Right cardiac atrium (tissue), 5 donors: ENCODE measurements around the gene C3orf20. TPM values are rescaled to one million over a fixed set of nuclear protein-coding genes. Genes with fewer than 3 reads are reported as not detected.
A peak's percentile ranks its signal among the peaks of the same experiment; 100 is the strongest.

Experiments used
- ATAC-seq, 2 donors: fragments of 200-7000 bp; cut with Tn5 transposase; one replicate each; pipeline versions ENCODE4 v1.8.0 to v1.9.1; 2020; ENCODE audit warnings: moderate library complexity in 2 of 2, mild to moderate bottlenecking in 1 of 2
- DNase-seq, 3 donors: peaks; one replicate each; pipeline ENCODE4 v3.0.0-alpha.2; 2020
- H3K27ac ChIP-seq: one replicate; pipeline ENCODE4 v1.5.1; 2013; ENCODE audit warnings: mild to moderate bottlenecking, low read length, control low read depth, moderate library complexity
- H3K27me3 ChIP-seq: one replicate; pipeline ENCODE4 v1.6.1; 2013; ENCODE audit not compliant: control insufficient read depth, insufficient read depth
- H3K4me1 ChIP-seq: one replicate; pipeline ENCODE4 v1.6.1; 2013; ENCODE audit warnings: low read length; ENCODE audit not compliant: control insufficient read depth, insufficient read depth
- H3K4me3 ChIP-seq: one replicate; pipeline ENCODE4 v1.5.1; 2013; ENCODE audit warnings: low read length, control low read depth
- H3K9me3 ChIP-seq: one replicate; pipeline ENCODE4 v1.6.1; 2013; ENCODE audit warnings: low read length; ENCODE audit not compliant: control insufficient read depth
- WGBS: extraction: QIAGEN DNeasy Blood & Tissue Kit; methylation state at CpG from one replicate; pipeline ENCODE4 v1.1.7; 2013; 5-methylcytosine and 5-hydroxymethylcytosine counted together
- intact Hi-C, 4 donors: fragments of 100-400 bp; cut with DNase I; formaldehyde crosslinking; loops; one replicate each; pipeline versions ENCODE4 v1.11.0 to v1.14.0; 2022 to 2023
- polyA plus RNA-seq: library from polyadenylated mRNA; stranded (reverse); fragments of 200-250 nt; gene quantifications from one replicate; pipeline ENCODE4 v1.2.3, GENCODE V29; 2013
- total RNA-seq, 4 donors: library from RNA; stranded (reverse); fragmentation: NEBNext Ultra II Directional; extraction: Animal tissue kit (Norgen Biotek cat#: 25700); gene quantifications; one replicate each; pipeline ENCODE4 v1.2.1, GENCODE V29; 2021
- donor health status: healthy with polysubstance abuse.
- donor health status: DM: no; HTN: yes; CAD: no.
- donor health status: DM: no; HTN: no; CAD: no.
- donor health status: DM: no; HTN: yes; CAD: no; lungs with severe emphysema.
- donor health status: DM: yes; HTN: yes; CAD: no.

C3orf20 gene
- total and polyA plus RNA-seq, 5 donors: 0.02 to 0.11 TPM; not detected in 3

DNA sequence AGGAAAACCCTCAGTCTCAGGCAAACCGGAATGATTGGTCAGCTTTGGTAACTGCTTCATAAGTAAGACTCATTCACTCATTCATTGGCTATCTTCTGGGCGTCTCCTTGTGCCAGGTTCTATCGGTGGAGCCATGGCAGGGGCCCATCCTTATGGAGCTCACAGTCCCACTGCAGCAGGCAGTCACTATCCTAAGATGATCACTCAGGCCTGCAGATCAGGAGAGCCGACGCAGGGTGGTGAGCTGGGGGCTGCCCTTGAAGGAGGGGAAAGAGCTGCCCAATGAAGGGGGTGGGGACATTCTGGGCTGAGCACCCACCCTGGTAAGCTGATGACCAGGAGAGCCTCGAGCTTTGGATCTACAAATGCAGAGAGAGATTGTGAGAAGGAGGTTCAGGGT is 123.3 kb downstream of the C3orf20 start:
- DNase-seq (no peak), ATAC-seq (no peak)
- Histone ChIP-seq H3K4me1 (peaks cover 3% of the 10 kb centered on the region), H3K27ac (no peak overlapping the region), H3K27me3 (no peaks in the 10 kb centered on the region), H3K4me3 (no peak overlapping the region), H3K9me3 (no peaks in the 10 kb centered on the region)
- WGBS: 88% methylated on average over 6 of the region's 6 CpGs
- intact Hi-C loops: no loop called here

DNA sequence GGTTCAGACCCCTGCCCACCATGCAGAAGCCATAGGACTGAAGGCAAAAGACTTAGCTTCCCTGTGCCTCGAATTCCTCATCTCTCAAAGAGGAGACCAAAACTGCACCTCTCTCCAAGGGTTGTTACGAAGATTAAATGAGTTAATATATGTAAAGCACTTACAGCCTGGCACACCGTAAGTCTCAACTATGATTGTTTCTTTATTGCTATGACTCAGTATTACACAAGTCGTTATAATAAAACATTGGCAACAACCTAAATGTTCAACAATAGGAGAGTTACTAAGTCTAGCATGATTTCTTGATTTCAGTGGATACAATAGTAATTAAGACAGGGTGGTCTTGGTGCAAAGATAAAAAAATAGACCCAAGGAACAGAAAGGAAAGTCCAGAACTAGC is 124.2 kb downstream of the C3orf20 start:
- DNase-seq (no peak), ATAC-seq (no peak)
- Histone ChIP-seq H3K27me3 (no peaks in the 10 kb centered on the region), H3K4me3 (no peak overlapping the region), H3K9me3 (no peaks in the 10 kb centered on the region), H3K27ac (no peak overlapping the region), H3K4me1 (no peaks in the 10 kb centered on the region)
- intact Hi-C loops: no loop called here
- WGBS: 83% methylated on average over 4 of the region's 4 CpGs

DNA sequence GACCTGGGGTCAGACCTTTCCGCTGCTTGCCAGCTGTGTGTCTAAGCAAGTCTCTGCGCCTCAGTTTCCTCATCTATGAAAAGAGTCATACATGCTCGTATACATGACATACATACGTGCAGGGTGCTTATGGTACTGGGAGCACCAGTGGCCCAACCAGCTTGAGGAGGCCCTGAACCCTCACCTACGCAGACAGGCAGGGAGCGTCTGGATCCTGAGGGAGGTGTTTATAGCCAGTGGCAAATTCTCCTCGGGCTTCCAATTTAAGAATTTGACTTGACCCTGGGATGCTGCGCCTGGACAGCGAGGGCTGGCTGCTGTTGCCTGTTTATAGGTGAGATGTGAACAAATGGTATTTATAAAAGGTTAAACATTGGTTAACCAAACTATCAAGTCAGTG is 126.1 kb downstream of the C3orf20 start:
- WGBS: 93% methylated on average over 9 of the region's 9 CpGs

DNA sequence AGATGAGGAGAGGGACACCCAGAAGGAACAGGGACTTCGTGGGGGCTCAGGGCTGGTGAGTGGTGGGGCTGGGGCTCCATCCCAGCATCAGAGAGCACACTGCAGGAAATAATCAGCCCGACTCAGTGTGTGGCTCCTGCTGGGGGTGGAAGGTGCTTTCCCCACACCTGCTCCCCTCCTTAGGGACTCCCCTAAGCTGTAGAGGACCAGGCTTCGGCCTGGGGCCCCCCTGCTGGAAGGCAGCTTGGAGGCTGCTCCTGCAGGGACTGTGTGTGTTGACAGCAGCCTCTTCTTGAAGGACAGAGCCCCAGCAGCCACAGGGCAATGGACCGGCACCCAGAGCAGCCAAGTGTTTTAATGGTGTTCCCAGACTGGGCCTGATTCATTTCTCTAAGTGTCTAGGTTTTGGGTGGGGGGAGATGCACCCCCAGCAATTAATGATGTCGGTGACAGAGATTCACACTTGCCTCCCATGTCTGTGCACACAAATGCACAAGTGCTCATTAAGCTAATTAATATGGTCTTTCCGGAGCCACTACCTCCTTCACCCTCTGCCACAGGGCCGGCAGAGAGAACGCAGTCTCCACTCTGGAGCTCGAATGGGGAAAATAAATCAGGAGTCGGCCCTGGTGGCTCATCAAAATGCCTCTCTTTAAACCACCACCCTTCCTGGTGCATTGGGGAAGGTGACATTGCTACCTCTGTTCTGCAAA is 126.9 kb downstream of the C3orf20 start:
- intact Hi-C loops: no loop called here
- WGBS: 77% methylated on average over 10 of the region's 10 CpGs
- Histone ChIP-seq H3K9me3 (no peaks in the 10 kb centered on the region), H3K4me1 (peaks cover 3% of the 10 kb centered on the region), H3K27me3 (no peaks in the 10 kb centered on the region), H3K27ac (no peak overlapping the region), H3K4me3 (no peak overlapping the region)
- no peak for ATAC-seq
- peak in 1 of 3 donors; percentile 16 for DNase-seq

More for the DNA sequence above, 126.1 kb downstream of the C3orf20 start:
- DNase-seq (no peak), ATAC-seq (no peak)
- intact Hi-C loops: no loop called here
- Histone ChIP-seq H3K4me1 (peaks cover 3% of the 10 kb centered on the region), H3K27ac (no peak overlapping the region), H3K9me3 (no peaks in the 10 kb centered on the region), H3K4me3 (no peak overlapping the region), H3K27me3 (no peaks in the 10 kb centered on the region)

DNA sequence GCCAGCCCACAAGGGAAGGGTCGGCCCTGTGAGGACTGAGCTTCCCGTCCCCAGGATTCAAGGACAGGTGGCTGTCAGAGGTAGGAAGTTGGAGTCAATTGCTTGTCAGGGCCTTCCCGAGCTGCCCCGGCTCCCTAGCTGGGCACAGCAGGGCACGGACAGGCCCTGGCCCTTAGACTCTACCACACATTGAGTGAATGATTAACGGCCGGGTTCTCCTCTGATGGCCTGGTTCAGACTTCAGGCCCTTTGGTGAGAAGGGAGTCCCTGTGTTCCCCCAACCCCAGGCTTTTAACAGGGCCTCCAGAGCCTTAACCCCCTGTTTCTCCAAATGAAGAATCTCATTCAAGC is 127.4 kb downstream of the C3orf20 start:
- 84% methylated on average over 7 of the region's 7 CpGs for WGBS
- Histone ChIP-seq H3K27ac (no peak overlapping the region), H3K4me1 (peaks cover 3% of the 10 kb centered on the region), H3K9me3 (no peaks in the 10 kb centered on the region), H3K4me3 (no peak overlapping the region), H3K27me3 (no peaks in the 10 kb centered on the region)
- no peak for ATAC-seq
- intact Hi-C loops: no loop called here
- no peak for DNase-seq

DNA sequence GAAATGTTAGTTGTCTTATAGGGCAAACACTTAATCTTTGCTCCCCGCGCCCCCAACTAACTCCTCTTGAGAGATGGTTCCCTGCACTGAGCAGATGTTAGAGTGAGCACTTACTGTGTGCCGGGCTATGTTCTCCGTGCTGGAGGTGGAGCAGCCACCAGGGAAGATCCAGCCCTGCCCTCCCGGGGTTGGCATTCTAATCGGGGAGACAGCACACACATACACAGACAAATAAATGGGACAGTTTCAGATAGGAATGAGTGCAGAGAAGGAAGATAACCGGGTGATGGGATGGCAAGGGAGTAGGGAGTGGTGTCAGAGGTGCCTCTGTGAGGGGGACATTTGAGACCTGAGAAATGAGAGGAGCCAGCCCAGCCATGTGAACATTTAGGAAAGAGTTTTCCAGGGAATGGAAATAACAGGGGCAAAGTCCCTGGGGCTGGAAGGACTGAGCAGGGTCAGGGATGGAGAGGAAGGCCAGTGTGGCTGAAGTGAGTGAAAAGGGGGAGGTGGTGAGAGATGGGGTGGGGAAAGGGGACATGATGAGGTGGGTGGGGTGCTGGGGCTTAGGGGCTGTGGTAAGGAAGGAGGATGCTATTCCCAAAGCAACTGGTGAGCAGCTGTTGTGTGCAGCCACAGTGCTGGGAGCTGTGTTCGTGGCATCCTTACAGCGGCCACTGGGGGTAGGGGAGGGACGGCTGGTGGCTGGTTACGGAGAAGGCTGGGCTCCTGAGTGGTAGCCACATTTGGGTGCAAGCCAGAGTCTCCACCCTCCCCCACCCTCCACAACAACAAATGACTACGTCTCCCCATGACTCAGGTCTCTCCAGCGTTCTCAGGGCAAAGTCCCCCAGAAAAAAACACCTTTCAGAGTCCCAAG is 128.4 kb downstream of the C3orf20 start:
- Histone ChIP-seq H3K4me3 (no peak overlapping the region), H3K27me3 (no peaks in the 10 kb centered on the region), H3K4me1 (peaks cover 3% of the 10 kb centered on the region), H3K27ac (peak overlapping the region; percentile 40), H3K9me3 (no peaks in the 10 kb centered on the region)
- 55% methylated on average over 13 of the region's 13 CpGs for WGBS
- intact Hi-C loops: no loop called here
- peak in 2 of 3 donors; percentile 64 to 65 for DNase-seq
- peak; percentile 51 to 78 for ATAC-seq

DNA sequence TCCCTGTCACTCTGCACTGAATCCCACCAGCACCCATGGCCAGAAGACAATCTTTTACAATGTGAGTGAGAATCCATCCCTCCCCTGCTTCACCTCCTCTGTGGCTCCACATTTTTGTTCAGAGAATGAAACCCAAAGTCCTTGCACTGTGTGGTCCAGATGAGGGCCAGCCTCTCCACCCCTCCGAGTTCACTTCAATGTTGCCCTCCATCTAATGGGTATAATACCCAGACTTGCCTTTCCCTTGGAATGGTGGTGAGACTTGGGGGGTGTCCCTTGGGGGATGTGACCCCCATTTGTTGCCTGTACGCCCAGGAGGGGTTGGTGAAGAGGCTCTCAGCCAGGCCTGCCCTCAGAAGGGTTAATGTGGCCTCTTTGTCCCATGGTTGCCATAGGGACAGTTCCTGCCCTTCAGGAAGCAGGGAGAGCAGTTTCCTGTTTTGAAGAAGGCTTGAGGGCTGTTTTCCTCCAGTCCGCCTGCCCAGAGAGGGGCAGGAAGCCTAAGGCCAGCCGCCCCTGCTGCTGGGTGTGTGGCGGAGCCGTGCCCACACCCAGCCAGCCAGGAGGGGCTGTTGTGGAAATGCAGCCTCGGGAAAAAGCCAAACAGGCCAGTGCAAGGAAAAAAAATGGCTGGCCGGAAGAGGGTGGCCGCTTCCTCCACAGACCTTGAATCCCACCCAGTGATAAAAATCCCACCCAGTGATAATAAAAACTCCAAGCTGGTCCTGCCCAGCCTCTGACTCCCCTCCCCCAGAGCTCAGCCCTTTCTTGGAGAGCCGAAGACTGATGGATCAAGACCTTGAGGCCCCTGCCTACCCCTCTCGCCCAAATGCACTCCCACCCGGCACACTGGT is 129.3 kb downstream of the C3orf20 start:
- Histone ChIP-seq H3K27me3 (no peaks in the 10 kb centered on the region), H3K9me3 (no peaks in the 10 kb centered on the region), H3K27ac (peak overlapping the region; percentile 65), H3K4me1 (peaks cover 3% of the 10 kb centered on the region), H3K4me3 (no peak overlapping the region)
- 53% methylated on average over 12 of the region's 12 CpGs for WGBS
- DNase-seq: peak; percentile 69 to 79 (median 78)
- intact Hi-C loops: no loop called here
- ATAC-seq: peak; percentile 84 to 95

DNA sequence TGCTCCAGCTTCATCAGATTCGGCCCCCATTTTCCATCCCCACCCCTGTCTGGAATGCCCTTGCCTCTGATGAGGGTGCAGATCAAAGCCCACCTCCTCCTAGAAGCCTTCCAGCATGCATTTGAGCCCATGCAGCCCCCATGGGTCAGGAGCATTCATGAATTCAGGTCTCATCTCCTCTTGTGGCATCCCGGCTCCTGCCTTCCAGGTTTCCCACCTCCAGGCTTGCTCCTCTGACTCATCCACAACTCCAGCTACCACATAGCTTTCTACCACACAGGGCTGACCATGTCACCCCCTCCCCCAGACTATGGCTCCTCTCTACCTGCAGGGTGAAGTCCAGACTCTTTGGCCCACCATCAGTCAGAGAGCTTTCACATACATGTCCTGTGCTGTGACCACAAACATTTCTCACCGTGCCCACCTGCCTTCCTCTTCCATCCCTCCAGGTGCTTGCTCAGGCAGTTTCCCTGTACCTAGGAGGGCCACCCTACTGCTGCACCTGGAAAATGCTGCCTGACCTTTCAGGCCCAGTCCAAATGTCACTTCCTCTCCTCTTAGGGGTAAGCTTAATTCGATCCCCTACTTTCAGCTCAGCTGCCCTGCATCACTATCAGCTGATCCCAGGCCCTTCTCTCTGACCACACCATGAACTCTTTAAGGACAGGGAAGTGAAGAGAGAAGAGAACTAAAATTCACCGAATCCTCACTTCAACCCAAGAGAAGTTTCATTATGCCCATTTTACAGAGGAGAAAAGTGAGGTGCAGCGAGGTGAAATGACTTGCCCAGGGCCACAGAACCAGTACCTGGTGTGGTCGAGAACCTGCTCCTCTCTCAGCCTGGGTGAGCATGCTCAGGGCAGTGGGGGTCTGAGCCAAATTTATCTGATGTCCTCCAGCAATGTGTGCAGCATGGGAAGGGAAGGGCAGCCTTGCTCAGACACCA is 130.2 kb downstream of the C3orf20 start:
- H3K4me3 ChIP-seq: no peak overlapping the region
- H3K27ac ChIP-seq: peak overlapping the region; percentile 65
- ATAC-seq: no peak
- H3K9me3 ChIP-seq: no peaks in the 10 kb centered on the region
- WGBS: 77% methylated on average over 7 of the region's 7 CpGs
- peaks cover 5% of the 10 kb centered on the region for H3K4me1 ChIP-seq
- no peak for DNase-seq
- intact Hi-C loops: no loop called here
- H3K27me3 ChIP-seq: no peaks in the 10 kb centered on the region

DNA sequence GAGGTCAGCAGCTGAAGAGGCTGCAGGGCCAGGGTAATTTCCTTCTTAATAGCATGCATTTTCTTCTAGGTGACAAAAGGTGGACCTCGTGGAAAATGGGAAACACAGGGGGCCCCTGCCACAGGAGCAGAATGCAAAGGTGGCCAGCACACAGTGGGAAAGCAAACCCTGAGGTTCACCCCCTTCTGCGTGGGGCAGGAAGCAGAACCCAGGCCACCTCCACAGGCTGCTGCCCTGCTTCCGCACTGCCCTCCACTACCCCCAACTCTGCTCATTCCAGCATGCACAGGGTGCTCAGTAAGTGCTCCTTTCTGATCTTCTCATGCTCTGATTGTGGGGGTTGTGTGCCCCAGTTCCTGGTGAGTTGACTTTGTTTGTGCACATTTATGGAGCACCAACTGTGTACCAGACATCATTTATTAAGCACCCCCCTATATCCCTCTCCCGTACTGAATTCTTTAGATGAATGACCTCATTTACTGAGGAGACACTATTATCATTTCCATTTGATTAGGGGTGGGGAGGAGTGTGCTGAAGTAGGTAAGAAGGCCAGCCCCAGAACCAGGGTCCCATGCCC is 131.1 kb downstream of the C3orf20 start:
- intact Hi-C loops: no loop called here
- 60% methylated on average over 4 of the region's 4 CpGs for WGBS
- H3K4me3 ChIP-seq: no peak overlapping the region
- ATAC-seq (no peak), DNase-seq (no peak)
- no peak overlapping the region for H3K27ac ChIP-seq
- H3K27me3 ChIP-seq: no peaks in the 10 kb centered on the region
- peaks cover 5% of the 10 kb centered on the region for H3K4me1 ChIP-seq
- no peaks in the 10 kb centered on the region for H3K9me3 ChIP-seq
